Skeletal muscle cell (primary cell): ENCODE results near the gene GSTM4.

Source experiments
- DNase-seq: peaks from one replicate; pipeline ENCODE4 v3.0.0-alpha.2; 2010; ENCODE audit warnings: low read depth
- H3K4me3 ChIP-seq: 2 replicates; pipeline ENCODE4 v1.5.1; 2011; ENCODE audit warnings: low read depth, mild to moderate bottlenecking, control low read depth, low read length, moderate library complexity

The GSTM4 gene

DNA sequence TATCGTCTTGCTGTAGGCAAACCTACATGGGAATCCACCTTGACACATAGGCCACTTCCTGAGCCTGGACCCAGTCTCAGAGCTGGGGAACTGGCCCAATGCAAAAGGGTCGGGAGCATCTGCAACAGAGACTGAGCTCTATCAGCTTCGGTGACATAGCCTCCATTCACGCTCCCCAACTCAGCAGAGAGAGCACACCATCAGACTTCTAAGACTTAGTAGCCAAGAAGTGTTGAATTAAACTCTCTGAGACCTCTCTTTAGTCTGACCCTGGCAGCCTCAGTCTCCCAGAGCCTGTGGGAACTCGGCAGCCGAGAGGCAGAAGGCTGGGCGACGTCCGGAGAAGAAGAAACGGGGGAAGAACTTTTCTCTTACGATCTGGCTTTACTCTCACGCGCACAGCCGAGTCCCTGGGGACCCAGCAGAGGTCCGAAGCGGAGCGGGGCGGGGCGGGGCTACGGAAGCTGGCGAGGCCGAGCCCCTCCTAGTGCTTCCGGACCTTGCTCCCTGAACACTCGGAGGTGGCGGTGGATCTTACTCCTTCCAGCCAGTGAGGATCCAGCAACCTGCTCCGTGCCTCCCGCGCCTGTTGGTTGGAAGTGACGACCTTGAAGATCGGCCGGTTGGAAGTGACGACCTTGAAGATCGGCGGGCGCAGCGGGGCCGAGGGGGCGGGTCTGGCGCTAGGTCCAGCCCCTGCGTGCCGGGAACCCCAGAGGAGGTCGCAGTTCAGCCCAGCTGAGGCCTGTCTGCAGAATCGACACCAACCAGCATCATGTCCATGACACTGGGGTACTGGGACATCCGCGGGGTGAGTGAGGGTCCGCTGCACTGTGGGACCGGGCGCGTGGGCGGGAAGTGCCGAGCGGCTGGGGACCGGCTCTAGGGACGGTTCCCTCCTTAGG, at the start of gene GSTM4:
TSS of gene GSTM4 (plus strand) at position 485 of the 905 bp plus-strand sequence. CDS start at position 776, 291 bp downstream.
- H3K4me3 ChIP-seq = peak within 1 kb of the TSS; percentile 67
- no peak for DNase-seq

DNA sequence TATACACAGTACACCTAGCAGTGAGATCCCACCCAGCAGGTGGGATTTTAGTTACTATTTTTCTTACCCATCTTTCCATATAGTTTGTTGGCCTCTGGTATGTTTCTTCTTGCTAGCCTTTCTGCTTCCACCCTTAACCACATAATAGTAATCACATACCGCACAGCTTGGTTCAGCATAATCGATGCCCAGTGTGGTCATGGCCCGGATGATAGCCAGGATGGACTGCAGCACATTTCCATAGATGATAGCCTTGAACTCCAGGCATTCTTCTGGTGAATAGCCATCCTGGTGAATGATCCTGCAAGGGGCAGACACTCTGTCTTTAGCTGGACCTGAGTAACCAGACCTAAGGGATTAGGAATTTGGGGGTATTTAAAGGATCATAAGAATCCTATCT, 46.0 kb upstream of the GSTM4 start:
- H3K4me3 ChIP-seq = no peak overlapping the region
- DNase-seq = no peak

DNA sequence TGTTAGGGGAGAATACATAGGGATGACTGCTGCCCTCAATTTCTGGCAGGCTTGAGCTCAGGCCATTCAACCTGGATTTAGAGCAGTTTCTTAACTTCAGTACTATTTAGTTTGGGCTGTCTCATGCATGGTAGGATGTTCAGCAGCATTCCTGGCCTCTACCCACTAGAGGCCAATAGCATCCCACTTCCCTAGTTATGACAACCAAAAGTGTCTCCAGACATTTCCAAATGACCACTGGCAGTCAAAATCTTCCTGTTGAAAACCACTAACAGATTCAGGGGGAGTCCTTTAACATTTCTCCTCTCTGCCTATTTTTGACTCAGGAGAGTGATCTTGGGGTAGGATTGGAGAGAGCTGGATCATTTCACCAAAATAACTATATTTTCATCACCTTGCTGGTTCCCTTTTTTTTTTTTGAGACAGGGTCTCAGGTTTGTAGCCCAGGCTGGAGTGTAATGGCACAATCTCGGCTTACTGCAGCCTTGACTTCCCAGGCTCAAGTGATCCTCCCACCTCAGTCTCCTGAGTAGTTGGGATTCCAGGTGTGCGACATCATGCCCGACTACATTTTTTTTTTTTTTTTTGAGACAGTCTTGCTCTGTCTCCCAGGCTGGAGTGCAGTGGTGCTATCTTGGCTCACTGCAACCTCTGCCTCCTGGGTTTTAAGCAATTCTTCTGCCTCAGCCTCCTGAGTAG, 45.1 kb upstream of the GSTM4 start:
- H3K4me3 ChIP-seq = no peak overlapping the region
- DNase-seq = no peak

DNA sequence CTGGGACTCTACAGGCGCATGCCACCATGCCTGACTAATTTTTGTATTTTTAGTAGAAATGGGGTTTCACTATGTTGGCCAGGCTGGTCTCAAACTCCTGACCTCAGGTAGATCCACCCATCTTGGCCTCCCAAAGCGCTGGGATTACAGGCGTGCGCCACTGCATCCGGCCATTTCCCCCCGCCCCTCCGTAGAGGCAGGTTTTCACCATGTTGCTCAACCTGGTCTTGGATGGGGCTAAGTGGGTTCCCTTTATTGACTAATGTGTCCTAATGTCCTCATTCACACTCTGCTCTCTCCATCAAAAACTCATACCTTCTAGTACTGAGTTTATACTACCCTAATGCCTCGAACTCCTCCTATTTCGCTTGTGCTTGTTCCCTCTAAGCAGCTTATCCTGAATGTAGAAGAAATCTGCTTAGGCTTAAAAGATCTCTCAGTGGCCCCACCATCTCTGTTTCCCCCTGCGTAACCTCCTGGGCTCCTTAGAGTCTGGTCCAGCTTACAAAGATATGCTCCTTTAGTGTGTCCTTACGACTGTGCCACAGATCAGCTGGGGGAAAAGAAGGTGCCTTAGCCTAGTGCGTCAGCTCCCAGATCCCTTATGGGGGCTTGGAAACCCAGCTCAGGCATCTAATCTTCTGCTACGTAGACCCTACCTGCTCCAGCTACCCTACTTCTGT, 44.5 kb upstream of the GSTM4 start:
- DNase-seq = no peak
- no peak overlapping the region for H3K4me3 ChIP-seq

DNA sequence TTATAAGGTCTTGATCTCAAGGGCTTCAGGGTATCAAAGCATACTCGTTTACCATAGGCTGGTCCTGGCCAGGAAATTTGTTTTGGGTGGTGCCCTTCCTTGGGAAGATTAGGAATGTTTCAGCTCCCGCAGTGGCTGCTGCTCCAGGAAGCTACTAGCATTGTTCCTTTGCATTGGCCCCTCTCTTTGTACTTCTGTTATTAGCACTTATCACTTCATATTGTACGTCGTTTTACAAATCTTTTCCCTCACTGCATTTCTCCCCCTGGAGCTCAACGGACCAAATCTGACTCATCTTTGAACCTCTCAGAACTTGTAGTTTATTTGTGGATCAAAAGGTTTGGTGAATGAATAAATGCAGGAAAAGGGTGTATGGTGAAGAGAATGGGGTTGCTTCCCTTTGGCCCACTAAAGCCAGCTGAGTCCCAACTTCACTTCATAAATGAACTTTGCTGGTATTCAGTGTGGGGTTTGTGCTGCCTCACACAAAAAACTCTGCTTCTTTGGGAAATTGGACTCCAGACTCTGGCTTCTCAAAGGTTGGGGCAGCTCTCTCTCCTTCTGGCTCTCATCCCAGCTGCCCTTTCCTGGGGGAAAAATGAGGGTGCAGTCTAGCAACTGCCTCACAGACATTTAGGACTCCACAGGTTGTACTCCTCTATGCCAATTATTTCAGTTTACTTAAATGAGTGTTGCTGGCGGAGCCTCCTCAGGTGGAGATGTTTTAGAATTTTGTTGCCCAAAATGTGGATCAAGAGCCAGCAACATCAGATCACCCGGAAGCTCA, 42.3 kb upstream of the GSTM4 start:
- no peak overlapping the region for H3K4me3 ChIP-seq
- no peak for DNase-seq

DNA sequence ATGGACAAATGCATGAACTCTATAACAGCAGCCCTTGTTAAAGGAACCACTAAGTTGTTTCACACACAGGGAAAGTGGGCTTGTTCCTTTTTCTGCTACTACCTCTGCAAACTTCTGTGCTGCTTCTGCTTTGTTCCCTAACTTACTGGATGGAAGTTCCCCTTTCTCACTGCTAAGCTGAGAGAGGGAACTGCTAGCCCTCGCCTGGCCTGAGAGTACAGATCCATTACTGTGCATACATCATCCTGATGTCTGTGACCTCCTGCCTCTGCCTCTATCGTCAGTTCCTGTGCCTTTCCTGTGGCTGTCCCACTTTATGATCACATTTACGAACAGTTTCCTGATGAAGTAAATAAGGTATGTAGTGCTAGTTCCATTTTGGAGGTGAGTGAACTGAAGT, 40.0 kb upstream of the GSTM4 start:
- DNase-seq = no peak
- H3K4me3 ChIP-seq = no peak overlapping the region

DNA sequence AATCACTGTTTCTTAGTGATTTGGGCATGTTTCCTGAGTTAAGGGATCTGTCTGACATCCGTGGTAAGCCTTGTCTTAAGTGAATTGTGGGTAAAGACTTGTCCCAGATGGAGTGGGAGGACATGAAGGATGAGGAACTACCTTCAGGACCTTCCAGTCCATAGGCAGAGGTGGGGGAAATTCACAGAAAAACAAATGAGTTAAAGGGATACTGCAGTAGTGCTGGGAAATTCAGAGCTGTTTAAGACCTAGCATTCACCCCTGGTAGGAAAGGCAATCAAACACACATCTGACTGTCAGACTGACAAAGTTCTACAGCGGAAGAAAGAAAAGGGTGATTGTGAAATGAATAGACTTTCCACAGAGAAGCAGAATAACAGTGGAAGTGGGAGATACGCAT, 39.5 kb upstream of the GSTM4 start:
- H3K4me3 ChIP-seq = no peak overlapping the region
- no peak for DNase-seq

DNA sequence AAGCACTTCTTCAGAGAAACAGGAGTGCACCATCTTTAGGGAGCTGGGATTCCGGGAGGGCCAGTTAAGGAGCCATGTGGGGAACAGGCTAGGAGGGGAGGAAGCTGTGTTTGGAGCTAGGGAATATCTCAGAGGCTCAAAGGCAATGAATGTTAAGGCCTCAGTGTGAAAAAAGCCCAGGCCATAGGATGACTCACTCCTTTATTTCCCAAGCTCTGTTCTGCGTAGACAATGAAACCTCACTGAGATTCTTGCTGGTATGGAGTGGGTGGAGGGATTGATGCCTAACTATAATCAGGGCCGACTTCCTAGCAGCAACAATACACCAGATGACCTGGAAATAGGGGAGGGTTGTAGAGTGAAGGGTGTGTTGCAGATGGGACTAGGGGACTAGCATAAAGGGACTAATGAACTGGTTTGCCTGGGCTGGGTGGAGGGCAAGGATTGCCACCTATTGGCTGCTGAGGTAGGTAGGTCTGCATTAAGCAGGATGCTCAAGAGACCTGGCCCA, 38.6 kb upstream of the GSTM4 start:
- no peak overlapping the region for H3K4me3 ChIP-seq
- peak; percentile 91 for DNase-seq

DNA sequence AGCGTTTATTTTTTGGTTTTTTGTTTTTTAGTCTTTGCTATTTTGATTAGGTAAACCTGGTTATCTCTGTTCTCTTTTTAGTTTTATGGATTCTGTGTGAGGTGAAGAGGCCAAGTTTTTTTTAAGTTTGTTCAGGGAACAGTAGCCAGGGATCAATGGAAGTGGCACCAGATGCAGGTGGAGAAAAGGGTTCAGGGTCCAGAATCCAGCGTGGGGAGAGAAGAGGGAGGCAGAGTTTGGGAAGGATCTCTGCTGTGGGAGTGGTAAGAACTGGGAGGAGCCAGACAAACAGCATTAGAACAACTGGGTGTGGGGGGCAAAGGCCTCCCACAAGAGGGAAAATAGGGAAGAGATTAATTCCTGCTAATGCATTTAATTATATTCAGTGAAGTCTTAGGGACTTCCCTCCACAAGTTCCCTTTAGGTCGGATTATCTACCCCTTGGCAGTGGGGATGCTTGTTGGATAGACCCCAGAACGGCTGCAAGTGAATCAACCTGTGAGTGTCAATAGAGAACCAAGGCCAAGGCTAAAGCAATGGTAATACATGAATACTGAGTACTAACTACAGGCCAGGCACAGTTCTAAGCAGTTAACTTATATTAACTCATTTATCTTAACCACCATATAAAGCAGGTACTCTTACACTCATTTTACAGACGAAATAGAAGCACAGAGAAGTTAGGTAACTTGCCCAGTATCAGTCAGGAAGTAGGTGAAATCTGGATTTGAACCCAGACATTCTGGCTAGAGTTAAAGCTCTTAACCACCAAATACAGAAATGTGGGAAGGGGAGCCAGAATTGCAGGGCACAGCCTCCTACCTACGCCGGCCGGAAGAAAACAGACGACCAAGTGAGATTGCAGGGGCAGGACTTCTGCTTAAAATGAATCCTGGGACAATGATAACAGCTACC, 37.0 kb upstream of the GSTM4 start:
- DNase-seq = no peak
- peak overlapping the region; percentile 99 for H3K4me3 ChIP-seq

DNA sequence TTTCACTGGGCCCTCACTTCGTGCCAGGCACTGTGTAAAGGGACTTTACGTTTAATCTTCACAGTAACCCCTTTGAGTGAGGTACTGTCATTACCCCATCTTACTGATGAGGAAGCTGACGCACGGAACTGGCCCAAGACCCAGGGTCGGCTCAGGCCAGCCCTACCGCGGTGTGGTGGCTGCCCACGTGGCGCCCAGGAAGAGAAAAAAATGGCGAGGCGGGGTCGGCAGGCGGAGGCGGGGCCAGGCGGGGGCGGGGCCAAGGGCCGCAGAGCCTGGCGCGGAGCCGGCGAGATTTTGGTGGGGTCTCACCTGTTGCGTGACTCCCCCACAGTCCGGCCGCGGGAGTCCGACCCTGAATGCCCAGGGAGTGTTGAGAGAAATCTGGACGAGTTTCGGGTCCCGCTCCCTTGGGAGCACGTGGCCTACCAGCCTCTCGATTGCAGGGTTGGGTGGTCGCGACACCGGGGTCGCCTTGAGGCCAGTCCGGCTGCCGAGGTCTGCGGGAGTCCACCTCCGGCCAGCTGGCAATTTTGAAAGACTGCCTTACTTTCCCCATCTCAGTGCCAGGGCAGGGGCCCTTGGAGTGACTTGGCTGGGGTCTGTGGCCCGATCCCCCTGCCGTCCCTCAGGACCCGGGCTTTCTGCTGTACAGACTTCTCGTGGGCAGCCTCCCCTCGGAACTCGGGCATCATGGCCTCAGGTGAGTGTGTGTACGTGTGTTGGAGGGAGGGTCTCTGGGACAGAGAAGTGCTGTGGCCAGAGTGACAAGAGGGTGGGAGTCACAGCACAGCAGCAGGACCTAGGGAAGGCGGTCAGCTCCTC, 36.1 kb upstream of the GSTM4 start, which contains the start of the genes AMPD2 and GNAT2:
TSS of gene AMPD2 (plus strand) at position 262 of the 825 bp plus-strand sequence. CDS start 1,339 bp downstream, outside the sequence.
TSS of gene GNAT2 (minus strand) at position 41 of the 825 bp plus-strand sequence. CDS start 6,746 bp downstream, outside the sequence.
- peak; percentile 80 for DNase-seq
- H3K4me3 ChIP-seq = peak within 1 kb of the TSS; percentile 99

DNA sequence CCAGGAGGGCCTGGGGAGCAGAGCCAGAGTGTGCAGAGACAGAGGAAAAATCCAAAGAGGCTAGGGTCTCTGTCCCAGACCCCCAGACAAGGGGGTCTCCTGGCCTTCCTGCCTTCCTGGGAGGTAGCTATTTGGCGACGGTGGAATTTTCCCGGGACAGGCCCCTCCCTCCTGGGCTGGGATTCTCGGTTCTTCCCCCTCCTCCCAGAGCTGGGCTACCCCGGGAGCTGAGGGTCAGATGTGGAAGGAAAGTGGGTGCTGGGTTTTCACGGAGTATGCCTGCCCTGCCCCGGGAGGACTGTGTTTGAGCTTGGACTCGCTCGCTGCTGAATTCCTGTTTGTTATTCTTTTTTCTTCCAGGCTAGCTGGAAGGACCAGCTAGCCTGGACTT, 35.5 kb upstream of the GSTM4 start:
- peak overlapping the region; percentile 99 for H3K4me3 ChIP-seq
- no peak for DNase-seq

DNA sequence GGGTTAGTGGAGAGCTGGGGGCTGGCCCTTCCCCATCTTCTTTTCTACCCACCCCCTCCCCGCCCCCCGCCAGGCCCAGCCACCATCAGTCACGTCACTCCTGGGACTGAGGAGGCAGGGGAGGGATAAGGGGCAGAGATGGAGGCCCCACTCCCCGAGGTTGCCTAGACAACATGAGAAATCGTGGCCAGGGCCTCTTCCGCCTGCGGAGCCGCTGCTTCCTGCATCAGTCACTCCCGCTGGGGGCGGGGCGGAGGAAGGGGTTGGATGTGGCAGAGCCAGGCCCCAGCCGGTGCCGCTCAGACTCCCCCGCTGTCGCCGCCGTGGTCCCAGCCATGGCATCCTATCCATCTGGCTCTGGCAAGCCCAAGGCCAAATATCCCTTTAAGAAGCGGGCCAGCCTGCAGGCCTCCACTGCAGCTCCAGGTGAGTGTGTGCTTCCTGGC, 35.0 kb upstream of the GSTM4 start:
- peak; percentile 90 for DNase-seq
- peak overlapping the region; percentile 99 for H3K4me3 ChIP-seq

DNA sequence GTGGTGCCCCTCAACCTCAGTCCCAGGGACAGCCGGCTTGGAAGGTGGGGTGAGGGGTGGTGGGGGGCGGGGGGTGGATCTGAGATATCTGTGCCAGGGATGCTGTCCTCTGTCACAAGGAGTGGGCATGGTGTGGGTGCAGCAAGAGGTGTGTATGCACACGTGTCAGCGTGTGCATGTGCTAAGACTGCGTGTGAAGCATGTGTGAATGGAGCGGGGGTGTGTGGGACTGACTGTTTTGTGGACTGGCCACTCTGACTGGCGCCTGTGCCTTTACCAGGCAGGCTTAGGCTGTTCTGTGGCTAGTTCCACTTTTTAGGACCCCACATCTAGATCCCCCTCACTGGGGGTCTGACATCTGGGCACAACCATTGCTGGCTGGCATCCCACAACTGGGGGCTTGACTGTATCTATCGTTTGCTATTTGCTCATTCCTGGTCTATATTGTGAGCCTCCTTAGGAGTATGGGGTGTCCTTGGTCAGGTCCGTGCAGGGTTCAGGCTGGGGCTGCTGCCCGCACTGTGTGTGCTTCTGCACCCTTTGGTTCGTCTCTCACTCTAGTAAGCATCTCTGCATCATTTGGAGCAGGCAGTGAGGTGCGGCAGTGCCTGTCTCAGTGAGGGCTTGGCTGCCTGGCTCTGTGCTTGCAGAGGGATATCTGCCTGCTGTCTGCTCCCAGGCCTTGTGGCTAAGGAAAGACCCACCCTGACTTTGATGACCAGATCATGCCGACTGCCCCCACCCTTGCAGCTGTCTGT, 34.3 kb upstream of the GSTM4 start:
- H3K4me3 ChIP-seq = peak overlapping the region; percentile 99
- DNase-seq = no peak

DNA sequence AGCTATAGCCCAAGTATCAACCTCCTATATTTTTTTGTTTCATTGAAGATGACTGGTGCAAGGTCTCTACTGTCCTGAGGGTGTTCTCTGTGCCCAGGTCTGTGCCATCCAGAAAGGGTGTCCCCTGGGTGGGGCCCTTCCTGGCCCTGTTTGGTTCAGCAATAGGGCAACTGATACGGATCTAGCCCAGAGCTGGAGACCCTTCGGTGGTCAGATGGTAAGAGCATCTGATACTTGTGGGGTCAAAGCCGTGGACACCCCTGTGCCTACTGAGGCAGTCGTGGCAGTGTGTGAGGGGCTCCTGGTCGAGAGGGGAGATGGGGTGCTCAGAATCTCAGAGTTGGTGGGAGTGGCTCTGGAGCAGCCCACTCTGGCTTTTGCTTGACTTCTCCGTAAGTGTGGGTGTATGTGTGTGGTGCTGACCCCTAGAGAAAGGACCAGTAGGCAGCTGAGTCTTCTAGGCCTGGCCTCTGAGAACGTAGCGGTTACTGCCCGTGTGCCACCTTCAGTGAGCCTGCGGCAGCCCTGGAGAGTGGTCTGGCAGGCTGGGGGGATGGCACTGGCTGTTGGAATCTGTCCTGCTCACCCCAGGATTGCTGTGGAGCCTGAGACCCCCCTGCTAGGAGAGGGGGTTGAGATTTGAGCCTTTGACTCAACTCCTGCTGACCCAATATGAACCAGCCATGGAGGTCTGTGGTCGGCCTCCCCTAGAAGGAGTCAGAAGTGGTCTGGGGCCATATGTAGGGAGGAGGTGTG, 33.6 kb upstream of the GSTM4 start:
- H3K4me3 ChIP-seq = peak overlapping the region; percentile 99

DNA sequence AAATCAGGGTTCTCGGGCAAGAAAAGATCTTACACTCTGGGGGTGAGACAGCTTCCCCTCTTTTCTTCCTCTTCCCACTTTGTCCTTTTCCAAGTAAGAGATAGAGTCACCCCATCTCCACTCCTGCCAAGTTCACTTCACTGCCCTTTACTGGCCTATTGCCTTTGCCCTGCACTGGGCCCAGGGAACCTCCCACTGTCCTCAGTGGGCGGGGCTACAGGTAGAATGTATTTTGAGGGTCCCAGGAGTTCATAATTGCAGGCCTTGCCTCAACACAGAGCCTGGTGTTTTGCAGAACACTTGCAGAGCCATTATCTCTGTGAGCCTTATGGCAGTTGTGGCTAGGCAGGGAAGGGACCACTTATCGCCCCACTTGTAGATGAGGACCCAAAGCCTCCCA, 33.0 kb upstream of the GSTM4 start:
- H3K4me3 ChIP-seq = no peak overlapping the region
- no peak for DNase-seq

More for the DNA sequence above, 33.6 kb upstream of the GSTM4 start:
- no peak for DNase-seq
